Vagina (tissue), 2 donors: ENCODE measurements around the gene LRMDA. TPM values are rescaled to one million over a fixed set of nuclear protein-coding genes. Genes with fewer than 3 reads are reported as not detected.

Source experiments
- DNase-seq, 2 donors: peaks; one replicate each; pipeline ENCODE4 v3.0.0-alpha.2; 2017; ENCODE audit errors: extremely low spot score in 2 of 2
- H3K27ac ChIP-seq: fragments of 200-600 bp; sonication (generic); one replicate; pipeline ENCODE4 v1.5.1; 2019
- H3K27me3 ChIP-seq: fragments of 200-600 bp; sonication (generic); one replicate; pipeline ENCODE4 v1.5.1; 2019
- H3K36me3 ChIP-seq, 2 donors: fragments of 200-600 bp; sonication (generic); one replicate each; pipeline ENCODE4 v1.5.1; 2017 to 2019
- H3K4me1 ChIP-seq: fragments of 200-600 bp; sonication (generic); one replicate; pipeline ENCODE4 v1.5.1; 2019
- H3K4me3 ChIP-seq, 2 donors: fragments of 200-600 bp; sonication (generic); 1 replicate in 1 of 2; 2 replicates in 1 of 2; pipeline ENCODE4 v1.5.1; 2016 to 2019
- H3K9me3 ChIP-seq: fragments of 200-600 bp; sonication (generic); one replicate; pipeline ENCODE4 v1.5.1; 2019
- CTCF ChIP-seq, 3 experiments: fragments of 450-650 bp in 2 of 3; fragments of 200-600 bp in 1 of 3; sonication (generic) in 1 of 3; IDR thresholded peaks; one replicate each; pipeline ENCODE4 v1.5.1; 2017 to 2019; ENCODE audit warnings: antibody characterized with exemption in 3 of 3, mild to moderate bottlenecking in 2 of 3, moderate library complexity in 2 of 3
- POLR2A ChIP-seq, 2 donors: fragments of 450-650 bp; IDR thresholded peaks; one replicate each; pipeline ENCODE4 v1.6.1; 2017; ENCODE audit warnings: antibody characterized with exemption in 2 of 2, mild to moderate bottlenecking in 2 of 2, moderate library complexity in 2 of 2
- POLR2AphosphoS5 ChIP-seq, 2 donors: sonication (generic); formaldehyde crosslinking; IDR thresholded peaks; one replicate each; pipeline ENCODE4 v1.9.0; 2017; ENCODE audit warnings: antibody characterized with exemption in 2 of 2, mild to moderate bottlenecking in 2 of 2, low read depth in 1 of 2; ENCODE audit not compliant: insufficient read depth in 1 of 2
- intact Hi-C: fragments of 100-400 bp; cut with DNase I; formaldehyde crosslinking; loops from one replicate; pipeline ENCODE4 v1.15.1; 2023
- total RNA-seq: library from RNA; depleted of rRNA; stranded (reverse); fragments of >200 nt; gene quantifications from one replicate; pipeline ENCODE4 v1.2.3, GENCODE V29; 2016

Gene LRMDA
- total RNA-seq, 1 donor from 2014 or later, result 22.6 TPM

- H3K27me3 ChIP-seq, result no peaks in the 10 kb centered on the region
- intact Hi-C loops, result no loop called here
- peak overlapping the region; percentile 21 for H3K27ac ChIP-seq
- no peak overlapping the region for H3K4me3 ChIP-seq
- TF ChIP-seq POLR2AphosphoS5 (IDR thresholded peaks at IDR 0.05; ENCODE audit: insufficient read depth in 1 of 2, low read depth in 1 of 2) (peak in 1 of 2 donors; percentile 49), CTCF (IDR thresholded peaks at IDR 0.05) (no peak)
- peaks cover 48% of the 10 kb centered on the region for H3K4me1 ChIP-seq
- DNase-seq, result no peak
- H3K9me3 ChIP-seq, result no peaks in the 10 kb centered on the region
- no peaks in the 10 kb centered on the region for H3K36me3 ChIP-seq
Observed at GRCh38 chr10:75508239-75508813, 76.9 kb downstream of the LRMDA start.

- intact Hi-C loops, result no loop called here
- Histone ChIP-seq H3K4me3 (no peak overlapping the region), H3K4me1 (peaks cover 51% of the 10 kb centered on the region), H3K9me3 (no peaks in the 10 kb centered on the region), H3K27ac (no peak overlapping the region), H3K36me3 (no peaks in the 10 kb centered on the region), H3K27me3 (no peaks in the 10 kb centered on the region)
- no peak for DNase-seq
- TF ChIP-seq POLR2AphosphoS5 (IDR thresholded peaks at IDR 0.05; ENCODE audit: insufficient read depth in 1 of 2, low read depth in 1 of 2) (no peak), CTCF (IDR thresholded peaks at IDR 0.05) (no peak), POLR2A (IDR thresholded peaks at IDR 0.05) (no peak)
Observed at GRCh38 chr10:75508814-75509306, 77.4 kb downstream of the LRMDA start.

GRCh38 chr10:75509706-75510105 is 78.3 kb downstream of the LRMDA start:
- Histone ChIP-seq H3K4me3 (no peak overlapping the region), H3K4me1 (peaks cover 51% of the 10 kb centered on the region), H3K27me3 (no peaks in the 10 kb centered on the region), H3K9me3 (no peaks in the 10 kb centered on the region), H3K27ac (no peak overlapping the region), H3K36me3 (no peaks in the 10 kb centered on the region)
- no peak for DNase-seq
- no peak for TF ChIP-seq POLR2AphosphoS5 (IDR thresholded peaks at IDR 0.05; ENCODE audit: insufficient read depth in 1 of 2, low read depth in 1 of 2)
- TF ChIP-seq POLR2A (IDR thresholded peaks at IDR 0.05), result no peak
- TF ChIP-seq CTCF (IDR thresholded peaks at IDR 0.05), result no peak
- intact Hi-C loops, result no loop called here

GRCh38 chr10:75511011-75511410 is 79.6 kb downstream of the LRMDA start:
- Histone ChIP-seq H3K4me3 (no peak overlapping the region), H3K4me1 (peaks cover 51% of the 10 kb centered on the region), H3K27ac (no peak overlapping the region), H3K27me3 (no peaks in the 10 kb centered on the region), H3K36me3 (no peaks in the 10 kb centered on the region), H3K9me3 (no peaks in the 10 kb centered on the region)
- TF ChIP-seq POLR2A (IDR thresholded peaks at IDR 0.05) (no peak), POLR2AphosphoS5 (IDR thresholded peaks at IDR 0.05; ENCODE audit: insufficient read depth in 1 of 2, low read depth in 1 of 2) (no peak), CTCF (IDR thresholded peaks at IDR 0.05) (no peak)
- intact Hi-C loops, result no loop called here
- DNase-seq, result no peak

GRCh38 chr10:75512203-75512933 is 80.9 kb downstream of the LRMDA start:
- DNase-seq, result no peak

More at GRCh38 chr10:75512203-75512933, 80.9 kb downstream of the LRMDA start:
- no peaks in the 10 kb centered on the region for H3K36me3 ChIP-seq
- H3K27me3 ChIP-seq, result no peaks in the 10 kb centered on the region
- no peaks in the 10 kb centered on the region for H3K9me3 ChIP-seq
- H3K4me3 ChIP-seq, result no peak overlapping the region
- no peak for TF ChIP-seq POLR2A (IDR thresholded peaks at IDR 0.05)
- TF ChIP-seq CTCF (IDR thresholded peaks at IDR 0.05), result no peak
- peak in 1 of 2 donors; percentile 33 for TF ChIP-seq POLR2AphosphoS5 (IDR thresholded peaks at IDR 0.05; ENCODE audit: insufficient read depth in 1 of 2, low read depth in 1 of 2)
- intact Hi-C loops, result no loop called here
- H3K4me1 ChIP-seq, result peaks cover 45% of the 10 kb centered on the region
- H3K27ac ChIP-seq, result no peak overlapping the region
